HEK293 (cell line): Measurements from ENCODE around the gene SMTN.

ENCODE experiments used
- ZFP41 ChIP-seq: fragments of 450-650 bp; formaldehyde crosslinking; IDR thresholded peaks from 2 replicates; pipeline ENCODE4 v1.5.1; 2016; ENCODE audit warnings: missing biosample characterization, missing genetic modification characterization, borderline replicate concordance
- ZNF404 ChIP-seq: fragments of 450-650 bp; formaldehyde crosslinking; IDR thresholded peaks from 2 replicates; pipeline ENCODE4 v1.5.1; 2017; ENCODE audit warnings: missing biosample characterization, missing genetic modification characterization

DNA sequence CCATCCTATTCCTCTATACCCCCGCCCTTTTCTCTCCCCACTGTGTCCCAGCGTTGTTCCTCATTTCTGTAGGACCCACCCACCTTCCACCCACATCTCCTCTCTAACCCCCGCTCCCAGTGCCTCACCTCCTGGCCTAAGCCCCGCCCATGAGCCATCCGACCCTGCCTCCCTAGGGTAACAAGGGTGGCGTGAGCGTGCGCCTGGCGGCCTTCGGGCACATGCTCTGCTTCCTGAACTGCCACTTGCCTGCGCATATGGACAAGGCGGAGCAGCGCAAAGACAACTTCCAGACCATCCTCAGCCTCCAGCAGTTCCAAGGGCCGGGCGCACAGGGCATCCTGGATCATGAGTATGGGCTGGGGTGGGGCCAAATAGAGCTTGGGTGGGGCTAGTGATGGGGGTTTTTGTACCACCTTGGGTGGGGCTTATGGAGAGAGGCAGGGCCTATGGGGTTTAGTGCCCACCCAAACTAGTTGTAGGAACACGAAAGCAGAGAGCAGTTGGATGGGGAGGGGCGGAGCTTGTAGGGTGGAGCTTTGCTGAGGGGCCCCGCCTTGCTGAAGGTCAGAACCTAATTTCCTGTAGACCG is 46.2 kb downstream of the SMTN start:
- TF ChIP-seq ZNF404 (no peak), ZFP41 (tag by site-specific recombination) (no peak)
